ENCODE data around the gene PARP9. TPM values are rescaled to one million over a fixed set of nuclear protein-coding genes. Genes with fewer than 3 reads are reported as not detected.

Gene PARP9
- total and polyA plus RNA-seq, 2 of the 4 experiments (the other 2 are of a cell fraction), result 6.7 to 7.7 TPM

DNA sequence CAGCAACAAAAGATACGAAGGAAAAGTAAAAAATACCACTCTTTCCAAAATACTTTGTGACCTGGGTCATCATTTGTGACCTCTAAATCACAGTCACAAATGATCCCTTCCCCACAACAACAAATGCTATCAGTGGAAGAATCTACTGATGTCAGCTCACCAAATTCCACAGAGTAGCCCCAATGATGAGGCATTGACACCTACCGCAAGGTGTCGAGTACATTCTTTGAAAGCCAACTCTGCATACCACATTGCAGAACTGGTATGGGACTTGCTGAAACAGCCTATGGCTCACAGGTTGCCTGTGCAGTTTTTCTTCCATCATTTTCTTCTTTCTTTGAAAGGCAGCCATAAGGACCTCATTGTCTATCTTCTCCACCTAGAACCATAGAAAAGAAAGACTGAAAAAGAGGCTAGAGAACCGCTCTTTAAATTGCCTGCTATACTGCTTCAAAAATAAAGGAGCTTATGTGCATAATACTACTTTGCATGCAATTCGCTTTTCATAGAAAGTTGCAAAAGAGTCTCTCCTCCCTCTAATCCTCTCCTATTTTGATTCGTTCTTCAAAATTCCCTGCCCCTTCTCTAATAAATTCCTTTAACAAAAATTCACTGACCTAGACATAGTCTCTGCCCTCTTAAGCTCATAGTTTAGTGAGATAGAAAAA is 28.0 kb downstream of the PARP9 start:
- Histone ChIP-seq H4K91ac (ENCODE audit: insufficient read depth, low read depth, low read length) (no peak overlapping the region), H2AK9ac (replicated peaks; ENCODE audit: low read depth, low read length, poor library complexity) (no peak overlapping the region), H3K23ac (ENCODE audit: low read depth, low read length) (no peak overlapping the region), H4K20me1 (ENCODE audit: insufficient read depth, low read length) (no peaks in the 10 kb centered on the region), H4K8ac (ENCODE audit: low read depth in 2 of 2, low read length in 2 of 2) (no peak overlapping the region), H2BK20ac (ENCODE audit: low read depth, low read length) (no peak overlapping the region), H3K79me1 (ENCODE audit: low read depth in 1 of 2, low read length in 2 of 2) (no peaks in the 10 kb centered on the region), H3K36me3 (ENCODE audit: control insufficient read depth, insufficient read depth, low read length) (peaks cover 10% of the 10 kb centered on the region), H2BK5ac (ENCODE audit: low read depth, low read length, poor library complexity, severe bottlenecking) (no peak overlapping the region), H4K5ac (ENCODE audit: low read depth, low read length) (no peak overlapping the region), H2AFZ (replicated peaks; ENCODE audit: low read length, poor library complexity) (no peak overlapping the region), H3K27me3 (ENCODE audit: control insufficient read depth, insufficient read depth, low read length) (no peaks in the 10 kb centered on the region), H3K4ac (ENCODE audit: low read depth, low read length) (no peak overlapping the region), H3K9me1 (ENCODE audit: insufficient read depth, low read length) (peaks cover 4% of the 10 kb centered on the region; the same call in 1 of the 2 replicates), H2BK15ac (ENCODE audit: low read depth, low read length) (no peak overlapping the region), H3K18ac (ENCODE audit: low read depth, low read length) (no peak overlapping the region), H3K27ac (ENCODE audit: insufficient read depth, low read length) (no peak overlapping the region), H2BK120ac (ENCODE audit: low read depth, low read length) (no peak overlapping the region), H3K56ac (ENCODE audit: extremely low read depth, insufficient read depth, low read length) (no peak overlapping the region), H3K14ac (replicated peaks; ENCODE audit: low read depth, low read length) (no peak overlapping the region), H3K4me3 (ENCODE audit: insufficient read depth, low read depth, low read length) (no peak overlapping the region), H3K4me2 (ENCODE audit: low read depth, low read length) (no peak overlapping the region), H3K4me1 (ENCODE audit: control insufficient read depth, insufficient read depth, low read length) (no peaks in the 10 kb centered on the region), H2AK5ac (ENCODE audit: low read depth, low read length) (no peak overlapping the region), H3K9me3 (ENCODE audit: control insufficient read depth, insufficient read depth, low read length) (no peaks in the 10 kb centered on the region), H3K9ac (ENCODE audit: low read depth, low read length) (no peak overlapping the region)
- intact Hi-C loops (cut with micrococcal nuclease), result no loop called here
- ATAC-seq (ENCODE audit: low read depth) (no peak), DNase-seq (no peak)
- ChIA-PET POLR2A (ENCODE audit: unreplicated experiment) (no interaction called here), CTCF (no interaction called here)
- TF ChIP-seq RFX5 (IDR thresholded peaks at IDR 0.05; ENCODE audit: low read depth, low read length) (no peak), RAD21 (IDR thresholded peaks at IDR 0.05; ENCODE audit: low read length) (no peak), CHD1 (IDR thresholded peaks at IDR 0.05; ENCODE audit: low read depth, low read length) (no peak), MXI1 (IDR thresholded peaks at IDR 0.05; ENCODE audit: borderline replicate concordance, low read depth, low read length) (no peak), NFE2L2 (IDR thresholded peaks at IDR 0.05; ENCODE audit: low read depth, low read length) (no peak)
- TF ChIP-seq, protein P1, sequence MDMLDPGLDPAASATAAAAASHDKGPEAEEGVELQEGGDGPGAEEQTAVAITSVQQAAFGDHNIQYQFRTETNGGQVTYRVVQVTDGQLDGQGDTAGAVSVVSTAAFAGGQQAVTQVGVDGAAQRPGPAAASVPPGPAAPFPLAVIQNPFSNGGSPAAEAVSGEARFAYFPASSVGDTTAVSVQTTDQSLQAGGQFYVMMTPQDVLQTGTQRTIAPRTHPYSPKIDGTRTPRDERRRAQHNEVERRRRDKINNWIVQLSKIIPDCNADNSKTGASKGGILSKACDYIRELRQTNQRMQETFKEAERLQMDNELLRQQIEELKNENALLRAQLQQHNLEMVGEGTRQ (IDR thresholded peaks at IDR 0.05; ENCODE audit: low read depth, low read length), result no peak
- in situ Hi-C loops (cut with MboI; ENCODE audit: low sequenced_read_pairs), result no loop called here
- BruUV-seq (replicated peaks), result no TSS peak
- dilution Hi-C loops (cut with HindIII; ENCODE audit: low sequenced_read_pairs, unreplicated experiment), result no loop called here
- WGBS, 2 experiments (ENCODE audit: extremely low coverage in 2 of 2, insufficient read length in 1 of 2), result no CpG with 5 or more reads among the region's 6 CpGs

Measured in IMR-90 (cell line).